Right lobe of liver (tissue), 6 donors: Measurements from ENCODE around the gene TEX19. TPM values are rescaled to one million over a fixed set of nuclear protein-coding genes. Genes with fewer than 3 reads are reported as not detected.

ENCODE experiments used
- ATAC-seq, 4 donors: fragments of 200-7000 bp; cut with Tn5 transposase; one replicate each; pipeline ENCODE4 v1.9.1; 2020; ENCODE audit warnings: mild to moderate bottlenecking in 4 of 4, moderate library complexity in 4 of 4
- DNase-seq, 3 donors: peaks; one replicate each; pipeline ENCODE4 v3.0.0-alpha.2; 2020
- H3K27ac ChIP-seq, 3 donors: fragments of 200-600 bp; one replicate each; pipeline ENCODE4 v1.8.0; 2022
- H3K27me3 ChIP-seq, 2 donors: fragments of 200-600 bp; one replicate each; pipeline ENCODE4 v1.8.0; 2022
- H3K36me3 ChIP-seq, 4 donors: fragments of 200-600 bp; sonication (generic) in 1 of 4; one replicate each; pipeline versions ENCODE4 v1.5.1 to v1.8.0; 2017 to 2022; ENCODE audit warnings: control low read depth in 1 of 4
- H3K4me1 ChIP-seq, 4 donors: fragments of 200-600 bp; sonication (generic) in 1 of 4; one replicate each; pipeline versions ENCODE4 v1.5.1 to v1.8.0; 2017 to 2022; ENCODE audit warnings: control low read depth in 1 of 4
- H3K4me3 ChIP-seq, 3 donors: fragments of 200-600 bp; one replicate each; pipeline ENCODE4 v1.8.0; 2022
- H3K9me3 ChIP-seq, 4 donors: fragments of 200-600 bp; sonication (generic) in 1 of 4; one replicate each; pipeline versions ENCODE4 v1.5.1 to v1.8.0; 2017 to 2022; ENCODE audit warnings: control low read depth in 1 of 4
- POLR2A ChIP-seq: fragments of 450-650 bp; IDR thresholded peaks from one replicate; pipeline ENCODE4 v1.6.1; 2017; ENCODE audit warnings: antibody characterized with exemption, mild to moderate bottlenecking
- WGBS: methylation state at CpG from one replicate; pipeline ENCODE4 v1.1.6; 2018; ENCODE audit warnings: low coverage, low lambda C conversion rate; ENCODE audit not compliant: insufficient coverage; ENCODE audit errors: missing lambda C conversion rate; 5-methylcytosine and 5-hydroxymethylcytosine counted together
- intact Hi-C, 2 donors: fragments of 100-400 bp; cut with DNase I; formaldehyde crosslinking; loops; one replicate each; pipeline versions ENCODE4 v1.11.2 to v1.14.1; 2022
- total RNA-seq, 6 experiments: library from RNA; depleted of rRNA in 2 of 6; stranded (reverse); fragments of >200 nt in 2 of 6; fragmentation: NEBNext Ultra II Directional in 3 of 6; extraction: Animal tissue kit (Norgen Biotek cat#: 25700) in 3 of 6; gene quantifications; one replicate each; pipeline versions ENCODE4 v1.1.0 to v1.2.4, GENCODE V29; 2016 to 2023
- TF ChIP-seq, protein P1 (sequence below), 4 donors: fragments of 200-600 bp in 3 of 4; fragments of 450-650 bp in 1 of 4; IDR thresholded peaks; one replicate each; pipeline versions ENCODE4 v1.5.1 to v1.8.0; 2016 to 2022; ENCODE audit warnings: antibody characterized with exemption in 4 of 4, mild to moderate bottlenecking in 2 of 4
- donor health status: DM: no; HTN: yes; CAD: no.
- donor health status: DM: no; HTN: no; CAD: no.
- donor health status: DM: no; HTN: no; CAD: no.
- donor health status: DM: no; HTN: yes; CAD: no.
- donor health status: DM: no; HTN: yes; CAD: no.

TEX19 gene
- total RNA-seq, 6 experiments from 2014 or later, result not detected

- DNase-seq, result peak in 1 of 3 donors; percentile 21
- no peaks in the 10 kb centered on the region for H3K27me3 ChIP-seq
- H3K9me3 ChIP-seq, result no peaks in the 10 kb centered on the region
- WGBS, result 64% methylated on average over 4 of the region's 25 CpGs
- no peak for ATAC-seq
- H3K4me1 ChIP-seq, result peaks cover 0 to 29% (median 15%) of the 10 kb centered on the region in 4 donors
- H3K4me3 ChIP-seq, result no peak overlapping the region
- no peaks in the 10 kb centered on the region for H3K36me3 ChIP-seq
- intact Hi-C loops, result no loop called here
- TF ChIP-seq, protein P1, sequence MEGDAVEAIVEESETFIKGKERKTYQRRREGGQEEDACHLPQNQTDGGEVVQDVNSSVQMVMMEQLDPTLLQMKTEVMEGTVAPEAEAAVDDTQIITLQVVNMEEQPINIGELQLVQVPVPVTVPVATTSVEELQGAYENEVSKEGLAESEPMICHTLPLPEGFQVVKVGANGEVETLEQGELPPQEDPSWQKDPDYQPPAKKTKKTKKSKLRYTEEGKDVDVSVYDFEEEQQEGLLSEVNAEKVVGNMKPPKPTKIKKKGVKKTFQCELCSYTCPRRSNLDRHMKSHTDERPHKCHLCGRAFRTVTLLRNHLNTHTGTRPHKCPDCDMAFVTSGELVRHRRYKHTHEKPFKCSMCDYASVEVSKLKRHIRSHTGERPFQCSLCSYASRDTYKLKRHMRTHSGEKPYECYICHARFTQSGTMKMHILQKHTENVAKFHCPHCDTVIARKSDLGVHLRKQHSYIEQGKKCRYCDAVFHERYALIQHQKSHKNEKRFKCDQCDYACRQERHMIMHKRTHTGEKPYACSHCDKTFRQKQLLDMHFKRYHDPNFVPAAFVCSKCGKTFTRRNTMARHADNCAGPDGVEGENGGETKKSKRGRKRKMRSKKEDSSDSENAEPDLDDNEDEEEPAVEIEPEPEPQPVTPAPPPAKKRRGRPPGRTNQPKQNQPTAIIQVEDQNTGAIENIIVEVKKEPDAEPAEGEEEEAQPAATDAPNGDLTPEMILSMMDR (IDR thresholded peaks at IDR 0.05), result no peak
- TF ChIP-seq POLR2A, result no peak
- no peak overlapping the region for H3K27ac ChIP-seq
These were observed 27.6 kb upstream of the TEX19 start for GRCh38 chr17:82331345-82331939.

DNA sequence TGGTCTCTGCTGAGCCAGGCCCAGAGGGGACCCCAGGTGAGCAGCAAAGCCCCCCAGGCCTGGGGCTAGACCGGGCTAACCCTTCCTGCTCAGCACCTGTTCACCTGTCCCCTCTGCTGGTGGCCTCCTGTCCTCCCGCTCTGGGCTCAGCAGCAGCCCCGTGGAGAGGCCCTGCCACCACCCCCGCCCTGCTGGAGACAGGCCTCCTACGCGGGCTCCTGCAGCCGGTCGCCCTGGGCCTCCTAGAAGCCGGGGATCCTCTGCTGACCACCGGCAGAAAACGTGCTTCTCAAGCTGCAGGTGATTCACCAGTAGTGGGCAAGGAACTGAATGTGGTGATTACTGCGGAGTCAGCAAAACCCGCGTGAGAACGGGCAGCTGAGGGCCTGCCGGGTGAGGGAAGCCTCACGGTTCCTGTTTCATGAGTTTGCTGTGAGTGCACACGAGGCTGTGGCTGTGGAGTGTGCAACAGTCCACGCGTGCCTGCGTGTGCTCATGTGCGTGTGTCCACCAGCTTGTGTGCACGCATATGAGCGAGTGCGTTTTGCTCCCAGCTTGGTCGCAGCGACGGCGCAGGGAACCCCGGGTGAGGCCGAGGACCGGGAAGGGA is 26.3 kb upstream of the TEX19 start:
- ATAC-seq (peak in 1 of 4 donors; percentile 7), DNase-seq (peak in 2 of 3 donors; percentile 50 to 77)
- TF ChIP-seq POLR2A, result no peak
- TF ChIP-seq, protein P1 (IDR thresholded peaks at IDR 0.05), result no peak
- Histone ChIP-seq H3K9me3 (no peaks in the 10 kb centered on the region), H3K4me3 (peak overlapping the region; percentile 21 to 55 (median 29)), H3K4me1 (peaks cover 0 to 29% (median 12%) of the 10 kb centered on the region in 4 donors), H3K36me3 (no peaks in the 10 kb centered on the region), H3K27me3 (no peaks in the 10 kb centered on the region), H3K27ac (peak overlapping the region in 1 of 3 donors; percentile 29)
- intact Hi-C loops, result no loop called here
- WGBS, result 19% methylated on average over 5 of the region's 32 CpGs

GRCh38 chr17:82333279-82334171 is 25.5 kb upstream of the TEX19 start, which contains the start of gene SECTM1:
Gene SECTM1, minus strand, starts transcription at chr17:82333766. Its CDS starts 6,526 bp downstream, at chr17:82327240.
- peak in 2 of 4 donors; percentile 2 to 23 for ATAC-seq
- peak within 1 kb of the TSS; percentile 21 to 55 (median 29) for H3K4me3 ChIP-seq
- no peaks in the 10 kb centered on the region for H3K27me3 ChIP-seq
- peak in 2 of 3 donors; percentile 60 to 76 for DNase-seq
- H3K36me3 ChIP-seq, result no peaks in the 10 kb centered on the region
- H3K9me3 ChIP-seq, result no peaks in the 10 kb centered on the region
- TF ChIP-seq, protein P1 (IDR thresholded peaks at IDR 0.05), result no peak
- no peak for TF ChIP-seq POLR2A
- peak within 1 kb of the TSS; percentile 76 to 97 (median 94) for H3K27ac ChIP-seq
- 10% methylated on average over 12 of the region's 90 CpGs for WGBS
- intact Hi-C loops, result no loop called here
- peaks cover 0 to 23% (median 10%) of the 10 kb centered on the region in 4 donors for H3K4me1 ChIP-seq

GRCh38 chr17:82334204-82334621 is 24.8 kb upstream of the TEX19 start:
- Histone ChIP-seq H3K36me3 (no peaks in the 10 kb centered on the region), H3K4me3 (peak overlapping the region; percentile 21 to 55 (median 29)), H3K27me3 (no peaks in the 10 kb centered on the region), H3K4me1 (peaks cover 0 to 17% (median 7%) of the 10 kb centered on the region in 4 donors), H3K27ac (peak overlapping the region; percentile 76 to 97 (median 94)), H3K9me3 (no peaks in the 10 kb centered on the region)
- DNase-seq (peak in 2 of 3 donors; percentile 38 to 71), ATAC-seq (no peak)
- WGBS, result 67% methylated on average over 1 of the region's 25 CpGs
- intact Hi-C loops, result no loop called here
- no peak for TF ChIP-seq POLR2A
- TF ChIP-seq, protein P1 (IDR thresholded peaks at IDR 0.05), result no peak
